Stimulated activated CD8-positive, alpha-beta memory T cell treated with anti-CD3 and anti-CD28 coated beads, Interleukin-12 subunit alpha, Interleukin-12 subunit beta, amount 100 ng/mL, for 24 hours (primary cell): ENCODE data around the gene FIBP.

Experiments
- DNase-seq: peaks from one replicate; pipeline ENCODE4 v3.0.0-alpha.2; 2020; ENCODE audit errors: extremely low read depth

The FIBP gene

GRCh38 chr11:65888163-65888814 lies at the start of gene FIBP:
Gene FIBP, minus strand, starts transcription at chr11:65888471. Its CDS starts 53 bp downstream, at chr11:65888418.
- DNase-seq, result peak; percentile 91

- no peak for DNase-seq
Observed at GRCh38 chr11:65937766-65938165, 49.5 kb upstream of the FIBP start.

DNA sequence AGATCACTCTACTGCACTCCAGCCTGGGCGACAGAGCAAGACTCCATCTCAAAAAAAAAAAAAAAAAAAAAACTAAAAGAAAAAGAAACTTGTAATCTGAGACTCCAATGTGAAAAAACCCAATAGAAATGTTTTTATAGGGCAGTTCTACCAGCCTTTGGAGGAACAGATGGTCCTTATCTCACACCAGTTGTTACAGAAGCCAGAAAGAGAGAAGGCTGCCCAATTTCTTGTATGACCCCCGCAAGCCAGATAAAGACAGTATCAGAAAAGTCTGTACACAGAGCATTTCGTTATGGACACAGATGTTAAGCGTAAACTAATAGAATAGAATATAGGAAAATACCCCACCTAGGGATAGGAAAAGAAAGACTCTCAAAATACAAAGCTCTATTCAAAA lies 45.7 kb upstream of the FIBP start:
- no peak for DNase-seq

DNA sequence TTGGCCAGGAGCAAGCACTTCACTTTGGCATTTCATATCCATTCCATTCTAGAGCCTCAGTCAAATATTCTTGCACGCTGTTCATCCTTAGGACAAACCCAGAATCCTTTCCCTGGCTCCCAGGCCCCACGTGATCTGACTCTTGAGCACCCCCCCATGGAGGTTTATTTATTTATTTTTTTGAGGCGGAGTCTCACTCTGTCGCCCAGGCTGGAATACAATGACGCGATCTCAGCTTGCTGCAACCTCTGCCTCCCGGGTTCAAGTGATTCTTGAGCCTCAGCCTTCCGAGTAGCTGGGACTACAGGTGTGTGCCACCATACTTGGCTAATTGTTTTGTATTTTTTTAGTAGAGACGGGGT lies 44.3 kb upstream of the FIBP start:
- DNase-seq, result no peak

DNA sequence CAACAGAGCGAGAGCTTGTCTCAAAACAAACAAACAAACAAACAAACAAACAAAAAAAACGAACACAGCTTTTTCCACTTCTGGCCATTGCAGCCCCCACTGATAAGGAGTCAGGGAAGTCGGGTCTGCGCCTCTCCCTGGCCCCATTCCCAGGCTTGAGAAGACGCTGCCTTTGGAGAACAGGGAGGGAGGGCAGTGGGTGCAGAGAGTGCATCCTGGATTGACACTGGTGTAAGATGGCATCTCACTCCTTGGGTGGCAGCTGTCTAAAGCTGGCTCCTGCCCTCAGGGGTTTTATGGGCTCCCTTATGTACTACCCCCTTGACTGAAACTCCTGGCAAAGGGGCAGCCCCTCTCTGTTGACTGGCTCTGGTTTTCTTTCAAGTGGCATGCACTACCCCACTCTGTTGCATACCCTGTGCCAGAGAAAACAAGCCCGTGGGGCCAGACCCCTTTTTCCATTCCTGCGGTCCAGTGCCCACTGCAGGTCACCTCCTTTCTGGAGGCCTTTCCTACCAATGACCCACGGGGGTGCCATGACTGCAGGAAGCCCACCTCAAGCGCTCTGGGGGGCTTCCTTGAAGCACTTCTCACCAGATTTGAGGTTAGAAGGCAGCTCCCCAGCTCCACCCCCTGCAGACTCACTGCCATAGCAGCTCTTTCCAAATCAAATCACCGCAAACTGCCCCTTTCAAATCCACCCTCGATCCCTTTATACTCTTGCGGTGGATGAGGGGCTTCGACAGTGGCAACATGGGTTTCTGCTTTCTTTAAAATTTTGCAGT lies 43.7 kb upstream of the FIBP start:
- DNase-seq, result no peak

DNA sequence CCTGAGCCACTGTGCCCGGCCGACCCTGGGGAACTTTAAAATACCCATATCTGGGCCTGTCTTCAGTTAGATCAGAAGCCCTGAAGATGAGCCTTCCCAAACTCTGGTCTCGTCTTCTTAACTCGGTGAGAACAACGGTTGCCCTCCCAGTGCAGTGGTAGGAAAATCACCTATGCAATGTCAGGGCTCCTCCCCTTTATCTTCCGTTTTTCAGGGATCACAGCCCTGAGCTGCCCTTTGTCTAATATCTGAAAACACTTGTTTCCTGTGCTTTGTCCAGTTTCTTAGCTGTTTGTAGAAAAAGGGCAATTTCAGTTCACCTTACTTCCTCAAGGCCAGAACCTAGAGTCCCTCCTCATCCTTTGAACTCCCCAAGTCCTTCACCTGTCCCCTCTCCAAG lies 40.4 kb upstream of the FIBP start:
- DNase-seq, result no peak

DNA sequence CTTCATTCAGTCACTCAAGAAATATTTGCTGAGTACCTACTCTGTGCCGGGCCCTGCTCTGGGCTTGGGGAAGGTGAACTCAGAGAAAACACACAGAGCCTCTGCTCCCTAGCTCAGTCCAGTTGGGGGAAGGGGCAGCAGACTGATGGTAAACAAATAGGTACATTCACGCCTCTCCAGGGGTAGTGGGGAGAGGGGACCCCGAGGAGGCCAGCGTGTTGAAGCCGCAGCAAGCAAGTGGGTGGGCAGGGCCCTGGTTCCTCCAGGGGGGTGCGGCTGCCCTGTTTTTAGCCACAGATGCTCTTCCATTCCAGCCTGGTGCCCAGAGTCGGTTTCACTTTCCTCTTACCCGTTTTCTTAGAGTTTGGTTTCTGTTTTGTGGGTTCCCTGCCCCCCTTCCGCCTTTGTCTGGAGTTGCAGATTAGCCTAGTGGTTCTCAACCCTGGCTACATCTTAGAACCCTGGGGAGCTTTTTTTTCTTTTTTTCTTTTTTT lies 39.7 kb upstream of the FIBP start:
- peak; percentile 36 for DNase-seq

DNA sequence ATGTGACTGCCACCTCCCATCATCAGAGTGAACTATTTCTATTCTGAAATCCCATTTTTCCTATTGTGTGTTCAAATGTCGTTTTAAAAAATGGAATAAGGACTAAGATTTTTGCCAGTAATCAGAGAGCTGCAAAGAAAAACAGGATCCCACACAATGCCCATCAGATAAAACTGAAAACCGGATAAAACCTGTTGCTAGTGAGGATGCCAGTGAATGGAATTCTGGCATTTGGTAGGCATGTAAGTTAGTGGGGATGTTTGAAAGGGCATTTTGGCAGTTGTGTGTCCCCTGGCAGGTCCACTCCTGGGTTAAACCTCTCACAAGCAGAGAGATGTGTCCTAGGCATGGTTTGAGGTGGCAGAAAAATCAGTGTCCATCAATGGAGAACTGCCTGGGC lies 37.1 kb upstream of the FIBP start:
- DNase-seq, result no peak

- DNase-seq, result no peak
Observed at GRCh38 chr11:65922565-65922964, 34.3 kb upstream of the FIBP start.

DNA sequence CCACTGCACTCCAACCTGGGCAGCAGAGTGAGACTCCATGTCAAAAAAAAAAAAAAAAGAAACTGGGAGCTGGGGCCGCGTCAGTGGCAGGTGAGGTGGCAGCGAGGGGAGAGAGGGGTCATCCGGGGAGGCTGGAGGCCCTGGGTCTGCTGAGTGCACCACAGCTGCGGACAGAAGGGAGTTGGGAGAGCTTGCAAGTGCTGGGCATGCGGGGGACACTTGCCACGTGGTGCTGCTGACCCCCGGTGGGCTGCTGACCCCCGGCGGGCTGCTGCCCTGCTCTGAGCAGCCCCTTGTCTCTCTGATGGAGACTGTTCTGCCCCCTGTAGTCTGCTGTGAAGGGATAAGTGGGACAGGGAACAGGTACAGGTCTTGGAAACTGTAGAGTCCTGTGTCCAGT lies 33.6 kb upstream of the FIBP start:
- DNase-seq, result no peak

- DNase-seq, result no peak
Observed at GRCh38 chr11:65921033-65921555, 32.8 kb upstream of the FIBP start.

- DNase-seq, result no peak
Observed at GRCh38 chr11:65920372-65920802, 32.1 kb upstream of the FIBP start.

GRCh38 chr11:65919573-65920371 lies 31.5 kb upstream of the FIBP start:
- no peak for DNase-seq

DNA sequence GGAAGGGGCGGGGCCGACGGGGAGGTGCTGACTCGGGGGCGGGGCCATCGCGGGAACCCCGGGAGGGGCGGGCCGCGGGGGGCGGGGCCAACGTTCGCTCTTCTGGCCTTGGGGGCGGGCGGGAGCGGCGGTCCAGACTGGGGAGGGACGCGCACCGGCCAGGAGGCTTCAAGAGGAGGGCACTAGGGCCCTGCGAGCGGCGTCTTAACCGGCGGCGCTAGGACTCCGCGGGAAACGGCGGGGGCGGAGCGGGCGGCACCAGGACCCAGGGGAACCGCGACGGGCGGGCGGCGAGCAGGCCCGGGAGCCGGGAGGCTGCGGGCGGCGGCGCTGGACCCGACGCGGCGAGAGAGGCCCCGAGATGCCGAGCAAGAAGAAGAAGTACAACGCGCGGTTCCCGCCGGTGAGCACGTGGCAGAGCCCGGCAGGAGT lies 30.9 kb upstream of the FIBP start, which contains the start of gene DRAP1:
Gene DRAP1 (plus strand): TSS at position 286 of the 432 bp plus-strand sequence. CDS start 76 bp downstream, at position 362.
- DNase-seq, result peak; percentile 99

DNA sequence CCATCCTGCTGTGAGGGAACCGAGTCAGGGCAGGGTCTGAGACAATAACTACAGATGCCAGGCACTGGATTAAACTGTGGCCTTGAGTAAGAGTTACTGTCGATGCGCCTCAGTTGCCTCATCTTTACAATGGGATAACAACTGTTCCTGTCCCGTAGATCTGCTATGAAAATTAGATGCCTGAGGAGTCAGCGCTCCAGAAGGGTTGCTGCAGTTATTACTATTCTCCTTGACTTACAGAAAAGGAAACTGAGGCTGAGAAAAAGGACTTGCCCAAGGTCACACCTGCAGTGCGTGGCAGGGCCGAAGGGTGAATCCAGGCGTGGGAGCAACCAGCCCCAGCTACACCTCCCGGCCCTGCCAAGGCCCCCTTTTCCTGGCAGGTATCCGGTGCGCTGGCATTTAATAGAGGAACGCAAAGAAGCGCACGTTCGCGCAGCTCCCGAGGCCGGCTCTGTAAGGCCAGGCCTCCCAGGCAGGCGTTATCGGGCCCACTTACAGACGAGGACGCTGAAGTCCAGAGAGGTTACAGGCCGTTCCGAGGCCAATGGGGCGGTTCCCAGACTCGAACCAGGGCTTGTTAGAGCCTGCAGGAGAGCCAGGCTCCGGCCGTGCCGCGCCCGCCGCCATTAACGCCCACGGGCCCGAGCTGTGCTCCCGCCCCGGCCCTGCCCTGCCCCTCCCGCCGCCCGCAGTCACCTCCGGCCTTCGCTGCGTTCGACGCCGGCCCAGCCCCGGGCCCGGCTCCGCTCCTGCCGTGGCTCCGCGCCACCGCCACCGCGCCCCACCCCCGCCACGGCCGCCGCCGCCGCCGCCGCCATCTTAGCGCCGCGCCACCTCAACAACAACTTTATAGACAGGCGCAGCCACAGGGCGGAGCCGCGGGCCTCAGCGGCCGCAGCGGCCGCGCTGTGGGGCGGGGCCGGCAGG lies 30.2 kb upstream of the FIBP start, which contains the start of gene C11orf68:
Gene C11orf68 (minus strand): TSS at position 852 of the 930 bp plus-strand sequence. CDS start 31 bp downstream, at position 821.
- peak; percentile 33 for DNase-seq

DNA sequence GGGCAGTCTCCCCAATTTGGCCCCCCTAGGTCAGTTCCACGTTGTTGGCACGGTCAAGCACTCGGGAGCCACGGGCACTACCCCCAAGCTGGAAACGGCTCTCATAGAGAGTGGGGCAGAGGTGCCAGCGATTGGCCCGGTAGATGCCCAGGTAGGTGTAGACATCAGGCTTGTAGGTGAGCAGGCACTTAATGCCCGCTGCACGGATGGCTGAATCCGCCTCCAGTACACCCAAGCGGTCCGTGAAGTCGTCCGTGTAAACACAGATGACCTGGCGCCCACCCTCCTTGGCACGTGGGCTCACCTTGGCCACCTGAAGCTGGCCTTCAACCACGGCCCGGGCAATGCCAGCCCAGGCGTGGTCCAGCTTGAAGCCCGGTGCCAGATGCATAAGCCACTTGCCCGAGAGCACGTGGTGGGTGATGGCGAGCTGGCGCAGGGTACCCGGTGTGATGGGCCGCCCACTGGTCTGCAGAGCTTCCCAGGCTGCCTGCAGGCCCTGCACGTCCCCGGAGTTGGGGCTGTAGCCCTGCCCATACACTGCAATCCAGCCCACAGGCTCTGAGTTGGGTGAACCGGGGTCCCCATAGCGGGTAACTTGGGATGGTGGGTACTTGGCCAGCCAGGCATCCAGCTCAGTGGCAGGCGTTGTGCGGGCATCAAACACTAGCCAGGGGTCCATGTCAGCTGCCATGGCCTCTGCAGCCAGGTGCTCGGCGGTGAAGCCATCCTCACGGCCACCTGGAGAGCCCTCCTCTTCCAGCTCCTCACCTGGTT lies 29.4 kb upstream of the FIBP start:
- DNase-seq, result no peak

DNA sequence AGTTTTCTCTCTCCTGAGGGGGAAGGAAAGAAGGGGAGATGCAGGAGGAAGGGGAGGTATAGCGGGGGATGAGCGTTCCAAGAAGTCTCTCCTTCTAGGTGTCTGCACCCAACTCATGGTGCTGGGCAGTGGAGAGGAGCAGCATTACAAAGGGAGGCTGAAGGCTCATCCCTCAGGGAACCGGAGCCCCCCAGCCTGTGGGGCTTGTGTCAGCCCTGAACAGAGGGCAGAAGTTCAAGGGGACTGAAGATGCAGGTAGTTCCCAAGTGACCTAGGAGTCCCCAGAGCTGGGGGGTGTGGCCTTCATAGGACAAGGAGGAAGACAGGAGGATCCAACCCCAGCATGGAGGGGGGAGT lies 28.8 kb upstream of the FIBP start:
- DNase-seq, result no peak

- no peak for DNase-seq
Observed at GRCh38 chr11:65916391-65916790, 28.1 kb upstream of the FIBP start.

- no peak for DNase-seq
Observed at GRCh38 chr11:65915821-65916251, 27.6 kb upstream of the FIBP start.
